Smooth muscle cell (in vitro differentiated cells): ENCODE data around the gene B9D1. TPM values are rescaled to one million over a fixed set of nuclear protein-coding genes. Genes with fewer than 3 reads are reported as not detected.

ENCODE experiments used
- DNase-seq: peaks from one replicate; lab custom pipeline; 2025; ENCODE audit not compliant: unreplicated experiment; lab: John Stamatoyannopoulos, UW
- H2AFZ ChIP-seq: fragments of 200-600 bp; sonication (generic); 2 replicates; pipeline ENCODE4 v1.6.0; 2016; ENCODE audit warnings: antibody characterized with exemption, low read depth, mild to moderate bottlenecking
- H3F3A ChIP-seq: fragments of 200-600 bp; sonication (generic); 2 replicates; pipeline ENCODE4 v1.6.0; 2017; ENCODE audit warnings: antibody characterized with exemption, low read depth
- H3K27ac ChIP-seq: fragments of 200-600 bp; sonication (generic); 2 replicates; pipeline ENCODE4 v1.5.1; 2016; ENCODE audit warnings: low read depth, mild to moderate bottlenecking
- H3K27me3 ChIP-seq: fragments of 200-600 bp; sonication (generic); 2 replicates; pipeline ENCODE4 v1.6.1; 2016; ENCODE audit warnings: low read depth, mild to moderate bottlenecking
- H3K36me3 ChIP-seq: fragments of 200-600 bp; sonication (generic); 2 replicates; pipeline ENCODE4 v1.5.1; 2016; ENCODE audit warnings: low read depth
- H3K4me1 ChIP-seq: fragments of 200-600 bp; sonication (generic); 2 replicates; pipeline ENCODE4 v1.5.1; 2016; ENCODE audit warnings: low read depth
- H3K4me2 ChIP-seq: fragments of 200-600 bp; sonication (generic); 2 replicates; pipeline ENCODE4 v1.6.0; 2016; ENCODE audit warnings: mild to moderate bottlenecking
- H3K4me3 ChIP-seq: fragments of 200-600 bp; sonication (generic); 2 replicates; pipeline ENCODE4 v1.5.1; 2016; ENCODE audit warnings: mild to moderate bottlenecking
- H3K79me2 ChIP-seq: fragments of 200-600 bp; sonication (generic); 2 replicates; pipeline ENCODE4 v1.6.0; 2016; ENCODE audit warnings: low read depth, mild to moderate bottlenecking
- H3K9ac ChIP-seq: fragments of 200-600 bp; sonication (generic); 2 replicates; pipeline ENCODE4 v1.6.0; 2016; ENCODE audit warnings: low read depth
- H3K9me3 ChIP-seq: fragments of 200-600 bp; sonication (generic); replicated peaks from 2 replicates; pipeline ENCODE4 v1.5.1; 2016; ENCODE audit warnings: low read depth
- H4K20me1 ChIP-seq: fragments of 200-600 bp; sonication (generic); 2 replicates; pipeline ENCODE4 v1.6.0; 2016; ENCODE audit warnings: low read depth
- WGBS: methylation state at CpG from one replicate; pipeline ENCODE4 v1.1.7; 2016; ENCODE audit warnings: low lambda C conversion rate; 5-methylcytosine and 5-hydroxymethylcytosine counted together
- polyA plus RNA-seq: library from polyadenylated mRNA; unstranded; fragments of >200 nt; fragmentation: Nextera tagmentation; extraction: Ambion mirVana; gene quantifications from 2 replicates; pipeline ENCODE4 v1.2.1, GENCODE V29; 2016
- total RNA-seq: library from RNA; depleted of rRNA; stranded (reverse); fragments of >200 nt; gene quantifications from 2 replicates; pipeline ENCODE4 v1.2.3, GENCODE V29; 2014
- TF ChIP-seq, protein P1 (sequence below): fragments of 200-600 bp; sonication (generic); IDR thresholded peaks from 2 replicates; pipeline ENCODE4 v1.5.1; 2017; ENCODE audit warnings: borderline replicate concordance, mild to moderate bottlenecking, antibody characterized with exemption; ENCODE audit not compliant: insufficient read depth, poor library complexity, severe bottlenecking

Gene B9D1
- total and polyA plus RNA-seq, 2 experiments from 2014 or later, result 21.9 to 45.5 TPM

DNA sequence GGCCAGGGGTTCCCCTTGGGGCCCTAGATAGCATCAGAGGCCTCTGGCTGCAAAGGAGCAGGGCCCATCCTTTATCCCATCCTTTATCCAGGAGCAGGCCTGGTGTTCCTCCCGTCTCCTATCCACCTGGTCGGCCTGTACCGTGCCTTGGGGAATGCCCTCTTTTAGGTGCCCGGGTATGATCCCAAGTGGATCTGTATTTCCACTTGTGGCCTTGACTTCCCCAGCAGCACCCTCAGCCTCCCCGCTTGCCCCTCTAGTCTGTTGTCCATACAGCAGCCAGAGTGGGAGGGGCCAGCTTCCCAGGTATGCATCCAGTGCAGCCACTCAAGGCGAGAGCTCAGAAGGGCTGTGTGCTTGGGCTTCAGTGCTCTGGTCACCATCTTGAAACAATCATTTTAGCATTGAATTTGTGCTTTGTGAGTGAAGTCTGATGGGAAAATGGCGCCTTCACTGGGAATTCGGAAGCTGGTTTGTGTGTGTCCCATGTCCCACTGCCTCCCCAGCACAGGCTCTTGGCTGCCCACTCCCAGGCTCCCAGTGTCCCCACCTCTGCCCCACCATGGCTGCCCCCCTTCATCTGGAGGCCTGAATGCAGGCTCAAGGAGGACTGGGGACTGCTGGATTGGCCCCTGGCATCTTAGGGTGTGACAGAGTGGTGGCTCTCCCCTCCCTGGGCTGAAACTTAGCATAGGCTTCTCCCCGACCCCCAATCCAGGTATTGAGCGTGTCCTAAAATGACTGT, 45.2 kb upstream of the B9D1 start:
- Histone ChIP-seq H3K9ac (no peak overlapping the region), H3K9me3 (no peaks in the 10 kb centered on the region), H3K4me2 (no peak overlapping the region), H4K20me1 (no peaks in the 10 kb centered on the region), H3F3A (peaks cover 9% of the 10 kb centered on the region), H2AFZ (no peak overlapping the region), H3K79me2 (no peaks in the 10 kb centered on the region), H3K36me3 (no peaks in the 10 kb centered on the region), H3K4me1 (peaks cover 10% of the 10 kb centered on the region), H3K4me3 (no peak overlapping the region), H3K27me3 (no peaks in the 10 kb centered on the region), H3K27ac (peak overlapping the region; percentile 3)
- WGBS, result 93% methylated on average over 10 of the region's 10 CpGs
- no peak for DNase-seq
- TF ChIP-seq, protein P1, sequence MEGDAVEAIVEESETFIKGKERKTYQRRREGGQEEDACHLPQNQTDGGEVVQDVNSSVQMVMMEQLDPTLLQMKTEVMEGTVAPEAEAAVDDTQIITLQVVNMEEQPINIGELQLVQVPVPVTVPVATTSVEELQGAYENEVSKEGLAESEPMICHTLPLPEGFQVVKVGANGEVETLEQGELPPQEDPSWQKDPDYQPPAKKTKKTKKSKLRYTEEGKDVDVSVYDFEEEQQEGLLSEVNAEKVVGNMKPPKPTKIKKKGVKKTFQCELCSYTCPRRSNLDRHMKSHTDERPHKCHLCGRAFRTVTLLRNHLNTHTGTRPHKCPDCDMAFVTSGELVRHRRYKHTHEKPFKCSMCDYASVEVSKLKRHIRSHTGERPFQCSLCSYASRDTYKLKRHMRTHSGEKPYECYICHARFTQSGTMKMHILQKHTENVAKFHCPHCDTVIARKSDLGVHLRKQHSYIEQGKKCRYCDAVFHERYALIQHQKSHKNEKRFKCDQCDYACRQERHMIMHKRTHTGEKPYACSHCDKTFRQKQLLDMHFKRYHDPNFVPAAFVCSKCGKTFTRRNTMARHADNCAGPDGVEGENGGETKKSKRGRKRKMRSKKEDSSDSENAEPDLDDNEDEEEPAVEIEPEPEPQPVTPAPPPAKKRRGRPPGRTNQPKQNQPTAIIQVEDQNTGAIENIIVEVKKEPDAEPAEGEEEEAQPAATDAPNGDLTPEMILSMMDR, result no peak

DNA sequence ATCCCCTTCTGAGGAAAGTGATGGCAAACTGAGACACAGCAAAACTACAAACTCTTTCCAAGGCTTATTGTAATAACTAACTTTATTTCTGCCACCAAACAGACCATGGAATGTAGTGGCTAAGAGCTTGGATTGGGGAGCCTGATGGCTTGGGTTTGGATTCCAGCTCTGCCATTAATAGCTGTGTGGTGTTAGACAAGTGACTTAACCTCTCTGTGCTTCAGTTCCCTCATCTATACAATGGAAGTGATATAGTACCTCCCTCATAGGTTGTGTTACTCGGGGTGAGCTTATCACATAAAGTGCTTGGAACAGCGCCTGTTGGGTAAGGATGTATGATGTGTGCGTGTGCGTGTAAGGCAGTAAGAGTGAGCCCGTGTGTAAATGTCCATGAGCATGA, 42.6 kb upstream of the B9D1 start:
- no peak overlapping the region for H3K4me2 ChIP-seq
- WGBS, result 96% methylated on average over 5 of the region's 5 CpGs
- H3K27me3 ChIP-seq, result no peaks in the 10 kb centered on the region
- H2AFZ ChIP-seq, result no peak overlapping the region
- no peaks in the 10 kb centered on the region for H3K79me2 ChIP-seq
- H3K9ac ChIP-seq, result no peak overlapping the region
- H3F3A ChIP-seq, result peaks cover 15% of the 10 kb centered on the region
- no peaks in the 10 kb centered on the region for H3K36me3 ChIP-seq
- H3K27ac ChIP-seq, result no peak overlapping the region
- H3K4me1 ChIP-seq, result peaks cover 3% of the 10 kb centered on the region
- no peak overlapping the region for H3K4me3 ChIP-seq
- no peaks in the 10 kb centered on the region for H4K20me1 ChIP-seq
- TF ChIP-seq, protein P1, result no peak
- H3K9me3 ChIP-seq, result no peaks in the 10 kb centered on the region
- no peak for DNase-seq

DNA sequence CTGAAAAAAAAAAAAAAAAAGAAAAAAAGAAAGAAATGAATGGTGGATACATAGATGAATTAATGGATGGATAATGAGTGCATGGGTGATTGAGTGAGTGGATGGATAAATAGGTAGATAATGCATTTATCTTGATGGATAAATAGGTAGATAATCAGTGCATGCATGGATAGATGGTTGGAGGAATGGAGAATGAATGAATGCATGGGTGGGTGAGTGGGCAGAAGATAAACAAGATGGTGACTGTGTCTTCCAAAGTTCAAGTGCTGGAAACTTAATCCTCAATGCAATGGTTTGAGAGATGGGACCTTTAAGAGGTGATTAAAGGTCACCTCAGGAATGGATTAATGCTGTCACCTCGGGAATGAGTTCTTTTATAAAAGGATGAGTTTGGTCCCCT, 41.7 kb upstream of the B9D1 start:
- Histone ChIP-seq H3K27me3 (no peaks in the 10 kb centered on the region), H3K4me3 (no peak overlapping the region), H3K27ac (no peak overlapping the region), H3F3A (peaks cover 10% of the 10 kb centered on the region), H3K9ac (no peak overlapping the region), H3K9me3 (no peaks in the 10 kb centered on the region), H3K79me2 (no peaks in the 10 kb centered on the region), H3K36me3 (no peaks in the 10 kb centered on the region), H2AFZ (no peak overlapping the region), H4K20me1 (no peaks in the 10 kb centered on the region), H3K4me1 (no peaks in the 10 kb centered on the region), H3K4me2 (no peak overlapping the region)
- DNase-seq, result no peak
- TF ChIP-seq, protein P1, result no peak
- 88% methylated on average over 1 of the region's 1 CpG for WGBS

DNA sequence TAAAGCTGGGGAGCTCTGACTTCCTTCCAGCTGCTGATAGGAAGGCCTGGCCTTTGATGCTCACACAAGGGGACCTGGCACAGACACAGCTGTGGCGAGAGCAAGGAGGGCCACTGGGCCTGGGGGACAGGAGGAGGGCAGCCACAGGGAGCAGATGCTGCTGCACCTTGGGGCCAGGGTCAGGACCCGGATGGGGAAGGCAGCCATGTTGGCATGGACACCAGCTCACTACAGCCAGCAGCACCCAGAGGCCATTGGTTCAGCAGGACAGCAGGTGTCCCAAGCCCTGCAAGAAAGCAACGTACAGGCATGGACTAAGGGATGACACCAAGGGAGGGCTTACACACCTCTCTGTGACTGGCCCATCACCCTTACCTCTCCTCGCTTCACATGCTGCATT, 40.5 kb upstream of the B9D1 start:
- Histone ChIP-seq H3F3A (peaks cover 17% of the 10 kb centered on the region), H3K27ac (no peak overlapping the region), H4K20me1 (no peaks in the 10 kb centered on the region), H2AFZ (no peak overlapping the region), H3K27me3 (no peaks in the 10 kb centered on the region), H3K9me3 (no peaks in the 10 kb centered on the region), H3K4me1 (peaks cover 2% of the 10 kb centered on the region), H3K4me3 (no peak overlapping the region), H3K36me3 (no peaks in the 10 kb centered on the region), H3K79me2 (no peaks in the 10 kb centered on the region), H3K9ac (no peak overlapping the region), H3K4me2 (no peak overlapping the region)
- TF ChIP-seq, protein P1, result no peak
- WGBS, result 100% methylated on average over 4 of the region's 4 CpGs
- no peak for DNase-seq
